Testis (tissue), 2 donors: Measurements from ENCODE around the gene PTPRT.

Source experiments
- CTCF ChIP-seq, 3 experiments: fragments of 450-650 bp in 2 of 3; fragments of 200-600 bp in 1 of 3; sonication (generic) in 1 of 3; IDR thresholded peaks; one replicate each; pipeline ENCODE4 v1.5.1; 2016 to 2019; ENCODE audit warnings: antibody characterized with exemption in 3 of 3, mild to moderate bottlenecking in 2 of 3, moderate library complexity in 1 of 3
- POLR2A ChIP-seq: fragments of 450-650 bp; IDR thresholded peaks from one replicate; pipeline ENCODE4 v1.6.1; 2017; ENCODE audit warnings: antibody characterized with exemption, mild to moderate bottlenecking, moderate library complexity

DNA sequence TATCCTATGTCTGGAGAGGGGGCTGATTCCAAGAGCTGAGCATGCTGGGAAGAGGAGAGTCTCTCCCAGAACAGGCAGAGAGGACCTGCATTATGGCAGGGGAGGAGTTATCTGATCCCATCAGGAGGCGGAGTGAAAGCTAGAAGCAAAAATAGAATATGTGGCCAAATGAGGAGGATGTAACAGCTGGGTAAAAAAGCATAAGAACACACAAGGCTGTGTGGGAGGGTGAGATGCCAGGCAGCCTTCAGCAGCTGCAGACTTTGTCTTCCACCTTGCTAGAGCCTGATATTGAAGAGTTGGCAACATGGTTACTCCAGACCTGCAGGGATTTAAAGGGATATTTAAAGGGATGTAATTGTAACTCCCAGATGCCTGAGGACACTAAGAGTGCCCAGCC is 167.1 kb downstream of the PTPRT start:
- TF ChIP-seq POLR2A (no peak), CTCF (IDR thresholded peaks at IDR 0.05) (no peak)
